ENCODE data around the gene PPP1R14B.

PPP1R14B gene

GRCh38 chr11:64219354-64219684 lies 27.4 kb downstream of the PPP1R14B start:
- no peaks in the 10 kb centered on the region; the same call in 1 of the 2 replicates for H3K36me3 ChIP-seq (ENCODE audit: insufficient read depth, low read length)

DNA sequence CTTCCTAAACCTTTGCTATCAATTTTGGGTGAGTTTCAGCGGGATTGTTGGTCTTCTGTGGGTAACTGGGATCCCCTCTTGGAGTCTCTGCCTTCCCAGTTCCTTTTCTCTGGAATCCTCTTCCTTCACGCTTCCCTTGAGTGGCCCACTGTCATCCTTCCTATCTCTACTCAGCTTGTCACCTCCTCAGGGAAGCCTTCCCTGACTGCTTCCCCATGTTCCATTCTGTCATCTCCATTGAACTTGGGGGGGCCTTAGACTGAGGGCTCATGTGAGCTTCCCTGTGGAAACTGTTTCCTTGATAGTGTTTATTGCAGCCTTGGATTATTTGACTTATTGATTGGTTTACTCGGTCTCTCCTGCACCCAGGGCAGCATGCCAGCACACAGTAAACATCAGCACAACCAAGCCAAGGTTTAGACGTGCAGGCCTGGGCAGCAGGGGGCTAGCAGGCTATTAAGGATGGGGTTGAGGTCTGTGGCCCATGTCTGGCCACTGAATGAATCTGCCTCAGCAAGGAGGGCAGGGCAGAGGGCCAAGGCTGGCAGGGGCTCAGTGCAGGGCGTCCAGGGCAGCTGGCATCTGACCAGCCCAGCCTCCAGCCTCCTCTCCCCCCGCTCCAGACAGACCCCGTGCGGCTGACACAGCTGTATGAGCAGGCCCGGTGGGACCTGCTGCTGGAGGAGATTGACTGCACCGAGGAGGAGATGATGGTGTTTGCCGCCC lies 28.0 kb downstream of the PPP1R14B start:
- Histone ChIP-seq H3K4me1 (ENCODE audit: insufficient read depth, low read length) (no peaks in the 10 kb centered on the region), H3K9ac (ENCODE audit: low read depth, low read length) (no peak overlapping the region), H3K36me3 (ENCODE audit: insufficient read depth, low read length) (no peaks in the 10 kb centered on the region; the same call in 1 of the 2 replicates), H3K9me3 (ENCODE audit: control insufficient read depth, insufficient read depth, low read length) (no peaks in the 10 kb centered on the region)

More at GRCh38 chr11:64219354-64219684, 27.4 kb downstream of the PPP1R14B start:
- no peak overlapping the region for H3K9ac ChIP-seq (ENCODE audit: low read depth, low read length)
- no peaks in the 10 kb centered on the region for H3K9me3 ChIP-seq (ENCODE audit: control insufficient read depth, insufficient read depth, low read length)
- H3K4me1 ChIP-seq (ENCODE audit: insufficient read depth, low read length), result no peaks in the 10 kb centered on the region

- Histone ChIP-seq H3K4me1 (ENCODE audit: insufficient read depth, low read length) (no peaks in the 10 kb centered on the region), H3K9ac (ENCODE audit: low read depth, low read length) (no peak overlapping the region), H3K36me3 (ENCODE audit: insufficient read depth, low read length) (no peaks in the 10 kb centered on the region), H3K9me3 (ENCODE audit: control insufficient read depth, insufficient read depth, low read length) (no peaks in the 10 kb centered on the region)
These were observed 29.9 kb downstream of the PPP1R14B start for GRCh38 chr11:64216879-64217278.

DNA sequence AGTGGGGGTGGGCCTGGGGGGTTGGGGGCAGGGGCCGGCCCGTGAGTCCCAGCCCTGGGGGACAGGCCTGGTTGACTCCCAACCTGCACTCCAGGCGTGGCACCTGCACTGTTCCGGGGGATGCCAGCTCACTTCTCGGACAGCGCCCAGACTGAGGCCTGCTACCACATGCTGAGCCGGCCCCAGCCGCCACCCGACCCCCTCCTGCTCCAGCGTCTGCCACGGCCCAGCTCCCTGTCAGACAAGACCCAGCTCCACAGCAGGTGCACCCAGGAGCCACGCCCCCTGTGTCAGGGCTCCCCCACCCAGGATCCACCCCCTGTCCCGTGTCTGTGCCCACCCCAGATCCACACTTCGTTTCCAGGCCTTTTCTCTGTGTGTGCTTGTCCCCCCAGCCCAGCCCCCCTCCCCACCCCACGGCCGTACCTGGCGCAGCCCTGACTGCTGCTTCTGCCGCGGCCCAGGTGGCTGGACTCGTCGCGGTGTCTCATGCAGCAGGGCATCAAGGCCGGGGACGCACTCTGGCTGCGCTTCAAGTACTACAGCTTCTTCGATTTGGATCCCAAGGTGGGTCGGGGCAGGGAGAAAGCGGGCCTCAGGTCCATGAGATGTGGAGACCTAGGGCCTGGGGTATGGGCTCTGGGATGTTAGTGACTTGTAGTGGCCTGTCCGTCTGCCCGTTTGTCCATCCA lies 35.4 kb downstream of the PPP1R14B start:
- no peaks in the 10 kb centered on the region for H3K9me3 ChIP-seq (ENCODE audit: control insufficient read depth, insufficient read depth, low read length)
- H3K9ac ChIP-seq (ENCODE audit: low read depth, low read length), result no peak overlapping the region
- peaks cover 16% of the 10 kb centered on the region; the same call in 1 of the 2 replicates for H3K4me1 ChIP-seq (ENCODE audit: insufficient read depth, low read length)
- no peaks in the 10 kb centered on the region for H3K36me3 ChIP-seq (ENCODE audit: insufficient read depth, low read length)

- Histone ChIP-seq H3K36me3 (ENCODE audit: insufficient read depth, low read length) (peaks cover 1% of the 10 kb centered on the region; the same call in 1 of the 2 replicates), H3K4me1 (ENCODE audit: insufficient read depth, low read length) (peaks cover 16% of the 10 kb centered on the region; the same call in 1 of the 2 replicates), H3K9ac (ENCODE audit: low read depth, low read length) (no peak overlapping the region), H3K9me3 (ENCODE audit: control insufficient read depth, insufficient read depth, low read length) (no peaks in the 10 kb centered on the region)
These were observed 36.3 kb downstream of the PPP1R14B start for GRCh38 chr11:64210301-64211020.

GRCh38 chr11:64209563-64209843 lies 37.2 kb downstream of the PPP1R14B start:
- H3K4me1 ChIP-seq (ENCODE audit: insufficient read depth, low read length), result peaks cover 19% of the 10 kb centered on the region; the same call in 1 of the 2 replicates
- peaks cover 8% of the 10 kb centered on the region; the same call in 1 of the 2 replicates for H3K36me3 ChIP-seq (ENCODE audit: insufficient read depth, low read length)
- no peak overlapping the region for H3K9ac ChIP-seq (ENCODE audit: low read depth, low read length)
- H3K9me3 ChIP-seq (ENCODE audit: control insufficient read depth, insufficient read depth, low read length), result no peaks in the 10 kb centered on the region

DNA sequence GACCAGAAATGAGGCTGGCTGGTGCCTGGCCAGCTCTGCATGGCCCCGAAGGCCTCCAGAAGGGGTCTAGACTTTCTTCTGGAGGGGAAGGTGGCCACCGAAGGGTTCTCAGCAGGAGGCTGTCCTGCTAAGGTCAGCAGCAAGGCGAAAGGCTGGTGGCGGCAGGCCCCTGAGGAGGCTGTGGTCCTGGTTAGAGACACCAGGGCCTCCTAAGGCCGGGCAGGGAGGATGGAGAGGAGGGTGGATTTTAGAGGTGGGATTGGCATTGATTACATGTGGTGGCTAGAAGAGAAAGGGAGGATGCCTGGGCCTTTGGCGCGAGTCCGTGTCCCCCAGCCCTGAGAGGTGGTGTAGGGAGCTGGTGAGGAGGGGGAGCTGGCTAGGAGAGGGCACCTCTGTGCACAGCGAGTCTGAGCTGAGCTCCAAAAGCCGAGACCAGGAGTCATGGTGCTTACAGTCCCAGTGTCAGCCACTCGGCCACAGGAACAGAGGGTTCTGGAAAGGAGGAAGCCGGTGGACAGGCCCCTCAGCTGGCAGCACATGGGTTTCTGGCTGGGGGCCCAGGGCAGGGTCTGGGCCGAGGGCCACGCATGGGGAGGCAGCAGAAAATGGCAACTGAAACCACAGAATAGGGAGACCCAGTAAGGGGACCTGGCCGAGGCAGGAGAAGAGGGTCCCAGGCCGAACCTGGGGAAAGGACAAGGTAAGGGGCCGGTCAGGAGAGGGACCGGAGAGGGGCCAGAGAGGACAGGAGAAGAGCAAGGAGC lies 37.8 kb downstream of the PPP1R14B start:
- Histone ChIP-seq H3K36me3 (ENCODE audit: insufficient read depth, low read length) (peaks cover 13% of the 10 kb centered on the region), H3K9me3 (ENCODE audit: control insufficient read depth, insufficient read depth, low read length) (no peaks in the 10 kb centered on the region), H3K9ac (ENCODE audit: low read depth, low read length) (no peak overlapping the region), H3K4me1 (ENCODE audit: insufficient read depth, low read length) (peaks cover 19% of the 10 kb centered on the region; the same call in 1 of the 2 replicates)

DNA sequence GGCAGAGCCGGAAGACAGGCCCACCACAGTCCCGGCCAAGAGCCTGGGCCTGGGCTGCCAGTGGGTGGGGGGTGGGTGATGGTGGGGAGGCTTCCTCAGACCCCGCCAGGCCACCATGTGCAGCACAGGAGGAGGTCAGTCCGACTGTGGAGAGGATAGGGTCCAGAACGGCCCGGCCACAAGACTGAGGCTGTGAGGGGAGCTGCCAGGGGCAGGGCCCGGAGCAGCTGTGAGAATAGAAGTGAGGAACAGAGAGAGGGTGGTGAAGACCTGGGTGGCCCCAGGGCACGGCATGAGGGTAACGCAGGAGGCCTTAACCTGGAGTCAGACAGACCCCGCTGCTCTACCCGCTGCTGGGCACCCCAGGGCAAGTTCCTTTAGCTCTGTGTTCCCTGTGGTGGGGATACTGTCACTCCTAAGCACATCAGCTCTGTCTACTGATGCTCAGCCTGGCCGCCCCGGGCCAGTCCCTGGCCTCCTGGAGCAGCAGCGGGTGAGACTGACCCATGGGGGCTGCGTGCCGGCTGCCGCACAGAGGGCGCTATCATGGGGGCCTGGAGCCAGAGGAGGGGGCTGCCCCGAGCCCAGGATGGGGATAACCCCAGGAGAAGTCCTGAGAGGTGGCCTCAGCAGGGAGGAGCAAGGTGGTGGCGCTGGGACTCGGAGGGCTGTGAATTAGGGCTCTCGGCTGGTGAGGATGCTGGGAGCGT lies 38.5 kb downstream of the PPP1R14B start:
- Histone ChIP-seq H3K9ac (ENCODE audit: low read depth, low read length) (no peak overlapping the region), H3K4me1 (ENCODE audit: insufficient read depth, low read length) (peaks cover 19% of the 10 kb centered on the region; the same call in 1 of the 2 replicates), H3K36me3 (ENCODE audit: insufficient read depth, low read length) (peaks cover 21% of the 10 kb centered on the region), H3K9me3 (ENCODE audit: control insufficient read depth, insufficient read depth, low read length) (no peaks in the 10 kb centered on the region)

DNA sequence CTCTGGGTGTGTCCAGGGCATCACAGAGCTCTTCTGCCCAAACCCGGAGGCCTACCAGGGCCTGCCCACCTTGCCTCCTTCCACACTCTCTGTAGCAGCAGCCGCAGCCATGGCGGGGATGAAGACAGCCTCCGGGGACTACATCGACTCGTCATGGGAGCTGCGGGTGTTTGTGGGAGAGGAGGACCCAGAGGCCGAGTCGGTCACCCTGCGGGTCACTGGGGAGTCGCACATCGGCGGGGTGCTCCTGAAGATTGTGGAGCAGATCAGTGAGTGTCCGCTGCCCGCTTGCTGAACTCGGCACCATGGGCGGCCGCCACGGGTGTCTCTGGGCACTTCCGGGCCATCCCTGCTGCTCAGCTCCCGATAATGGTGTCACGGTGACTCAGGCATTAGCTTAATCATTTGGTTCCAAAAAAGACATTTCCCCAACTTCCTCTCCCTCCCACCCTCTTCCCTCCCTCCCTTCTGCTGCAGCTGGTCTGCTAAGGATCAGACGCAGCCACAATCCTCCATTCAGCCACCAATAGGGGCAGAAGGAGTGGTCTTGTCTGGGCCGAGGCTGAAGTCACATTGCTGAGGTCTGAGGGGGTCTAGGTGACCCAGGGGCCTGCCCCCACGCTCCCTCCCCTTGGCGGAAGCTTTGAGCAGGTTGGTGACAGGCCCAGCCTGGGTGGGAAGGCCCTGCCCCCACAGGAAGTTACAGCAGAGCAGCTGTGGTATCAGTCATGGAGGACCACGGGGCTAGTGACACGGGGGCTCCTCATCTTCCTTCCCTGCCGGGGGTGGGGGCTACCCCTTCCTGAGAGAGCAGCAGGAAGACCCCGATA lies 39.3 kb downstream of the PPP1R14B start:
- no peak overlapping the region for H3K9ac ChIP-seq (ENCODE audit: low read depth, low read length)
- H3K4me1 ChIP-seq (ENCODE audit: insufficient read depth, low read length), result peaks cover 19% of the 10 kb centered on the region; the same call in 1 of the 2 replicates
- no peaks in the 10 kb centered on the region for H3K9me3 ChIP-seq (ENCODE audit: control insufficient read depth, insufficient read depth, low read length)
- H3K36me3 ChIP-seq (ENCODE audit: insufficient read depth, low read length), result peaks cover 25% of the 10 kb centered on the region

GRCh38 chr11:64206457-64207255 lies 40.1 kb downstream of the PPP1R14B start, which contains the start of gene FERMT3:
Gene FERMT3 (plus strand): TSS chr11:64206721. CDS start chr11:64207365, 644 bp downstream.
- H3K4me1 ChIP-seq (ENCODE audit: insufficient read depth, low read length), result peaks cover 19% of the 10 kb centered on the region; the same call in 1 of the 2 replicates

GRCh38 chr11:64204464-64204989 lies 42.2 kb downstream of the PPP1R14B start:
- Histone ChIP-seq H3K36me3 (ENCODE audit: insufficient read depth, low read length) (peaks cover 42% of the 10 kb centered on the region), H3K4me1 (ENCODE audit: insufficient read depth, low read length) (peaks cover 19% of the 10 kb centered on the region; the same call in 1 of the 2 replicates), H3K9me3 (ENCODE audit: control insufficient read depth, insufficient read depth, low read length) (no peaks in the 10 kb centered on the region), H3K9ac (ENCODE audit: low read depth, low read length) (no peak overlapping the region; the same call in 1 of the 2 replicates)

More at GRCh38 chr11:64206457-64207255, 40.1 kb downstream of the PPP1R14B start, which contains the start of gene FERMT3:
- H3K9me3 ChIP-seq (ENCODE audit: control insufficient read depth, insufficient read depth, low read length), result no peaks in the 10 kb centered on the region
- H3K36me3 ChIP-seq (ENCODE audit: insufficient read depth, low read length), result peaks cover 30% of the 10 kb centered on the region
- no peak within 1 kb of the TSS for H3K9ac ChIP-seq (ENCODE audit: low read depth, low read length)

GRCh38 chr11:64204080-64204440 lies 42.7 kb downstream of the PPP1R14B start:
- Histone ChIP-seq H3K4me1 (ENCODE audit: insufficient read depth, low read length) (peaks cover 19% of the 10 kb centered on the region; the same call in 1 of the 2 replicates), H3K36me3 (ENCODE audit: insufficient read depth, low read length) (peaks cover 42% of the 10 kb centered on the region)

More at GRCh38 chr11:64204080-64204440, 42.7 kb downstream of the PPP1R14B start:
- Histone ChIP-seq H3K9ac (ENCODE audit: low read depth, low read length) (no peak overlapping the region; the same call in 1 of the 2 replicates), H3K9me3 (ENCODE audit: control insufficient read depth, insufficient read depth, low read length) (no peaks in the 10 kb centered on the region)
